ENCODE results near the gene SZT2.

- TF ChIP-seq CTCF (IDR thresholded peaks at IDR 0.05 in 8 of 11, conservative IDR thresholded peaks at IDR 0.05 in 3 of 11) (no peak), POLR2A (IDR thresholded peaks at IDR 0.05) (no peak)
Observed at GRCh38 chr1:43373066-43373940, 16.4 kb upstream of the SZT2 start.

Measured in spleen (tissue), 7 donors.